Transverse colon (tissue), 4 donors: ENCODE results near the gene RCAN2. TPM values are rescaled to one million over a fixed set of nuclear protein-coding genes. Genes with fewer than 3 reads are reported as not detected.

Experiments
- DNase-seq: peaks from one replicate; pipeline ENCODE4 v3.0.0-alpha.2; 2019
- H3K27ac ChIP-seq, 4 donors: fragments of 200-600 bp; sonication (generic); 2 replicates each; pipeline ENCODE4 v1.5.1; 2016 to 2018; ENCODE audit warnings: inconsistent platforms in 4 of 4
- H3K27me3 ChIP-seq: fragments of 200-600 bp; sonication (generic); 2 replicates; pipeline ENCODE4 v1.5.1; 2017; ENCODE audit warnings: inconsistent platforms
- H3K36me3 ChIP-seq, 4 donors: fragments of 200-600 bp; sonication (generic); 2 replicates each; pipeline ENCODE4 v1.5.1; 2017 to 2019; ENCODE audit warnings: inconsistent platforms in 4 of 4
- H3K4me1 ChIP-seq, 4 donors: fragments of 200-600 bp; sonication (generic); 2 replicates each; pipeline ENCODE4 v1.5.1; 2017 to 2020; ENCODE audit warnings: inconsistent platforms in 4 of 4
- H3K4me3 ChIP-seq, 4 donors: fragments of 200-600 bp; sonication (generic); 1 replicate in 1 of 4; 2 replicates in 3 of 4; pipeline versions ENCODE4 v1.5.1 to v1.6.1; 2017 to 2019; ENCODE audit warnings: inconsistent platforms in 4 of 4
- H3K9me3 ChIP-seq, 2 donors: fragments of 200-600 bp; sonication (generic); 2 replicates each; pipeline ENCODE4 v1.5.1; 2017 to 2019; ENCODE audit warnings: inconsistent platforms in 2 of 2
- EP300 ChIP-seq: sonication (generic); formaldehyde crosslinking; IDR thresholded peaks from one replicate; pipeline ENCODE4 v1.6.1; 2017; ENCODE audit warnings: antibody characterized with exemption, low read depth
- POLR2A ChIP-seq: fragments of 450-650 bp; IDR thresholded peaks from one replicate; pipeline ENCODE4 v1.6.1; 2016; ENCODE audit warnings: antibody characterized with exemption, mild to moderate bottlenecking, moderate library complexity
- POLR2AphosphoS5 ChIP-seq, 3 donors: sonication (generic); formaldehyde crosslinking; IDR thresholded peaks; one replicate each; pipeline ENCODE4 v1.6.1; 2016; ENCODE audit warnings: antibody characterized with exemption in 3 of 3
- WGBS, 2 donors: methylation state at CpG; one replicate each; pipeline ENCODE4 v1.1.5; 2018; ENCODE audit warnings: low coverage in 1 of 2; 5-methylcytosine and 5-hydroxymethylcytosine counted together
- in situ Hi-C, 4 donors: fragments of 200-750 bp; cut with MboI; loops; one replicate each; pipeline versions ENCODE4 v1.15.0 to v1.15.1; 2017; ENCODE audit warnings: low sequenced_read_pairs in 3 of 4, low pct_ligation_motif_present in 1 of 4, low pct_unique_long_range_greater_than_20kb in 1 of 4
- intact Hi-C: fragments of 100-400 bp; cut with DNase I; formaldehyde crosslinking; loops from one replicate; pipeline ENCODE4 v1.15.1; 2023; ENCODE audit warnings: low total_unique reads
- total RNA-seq, 4 donors: library from RNA; depleted of rRNA; stranded (reverse); fragments of >200 nt; gene quantifications; one replicate each; pipeline ENCODE4 v1.1.0, GENCODE V29; 2016
- TF ChIP-seq, protein P1 (sequence below), 5 experiments: fragments of 200-600 bp in 3 of 5; fragments of 450-650 bp in 2 of 5; sonication (generic) in 3 of 5; IDR thresholded peaks; 1 replicate in 2 of 5; 2 replicates in 3 of 5; pipeline ENCODE4 v1.5.1; 2016 to 2017; ENCODE audit warnings: antibody characterized with exemption in 5 of 5, inconsistent platforms in 3 of 5, mild to moderate bottlenecking in 2 of 5, moderate library complexity in 1 of 5

RCAN2 gene
- total RNA-seq, 4 donors from 2014 or later: 1.9 to 9.5 (median 7.5) TPM

DNA sequence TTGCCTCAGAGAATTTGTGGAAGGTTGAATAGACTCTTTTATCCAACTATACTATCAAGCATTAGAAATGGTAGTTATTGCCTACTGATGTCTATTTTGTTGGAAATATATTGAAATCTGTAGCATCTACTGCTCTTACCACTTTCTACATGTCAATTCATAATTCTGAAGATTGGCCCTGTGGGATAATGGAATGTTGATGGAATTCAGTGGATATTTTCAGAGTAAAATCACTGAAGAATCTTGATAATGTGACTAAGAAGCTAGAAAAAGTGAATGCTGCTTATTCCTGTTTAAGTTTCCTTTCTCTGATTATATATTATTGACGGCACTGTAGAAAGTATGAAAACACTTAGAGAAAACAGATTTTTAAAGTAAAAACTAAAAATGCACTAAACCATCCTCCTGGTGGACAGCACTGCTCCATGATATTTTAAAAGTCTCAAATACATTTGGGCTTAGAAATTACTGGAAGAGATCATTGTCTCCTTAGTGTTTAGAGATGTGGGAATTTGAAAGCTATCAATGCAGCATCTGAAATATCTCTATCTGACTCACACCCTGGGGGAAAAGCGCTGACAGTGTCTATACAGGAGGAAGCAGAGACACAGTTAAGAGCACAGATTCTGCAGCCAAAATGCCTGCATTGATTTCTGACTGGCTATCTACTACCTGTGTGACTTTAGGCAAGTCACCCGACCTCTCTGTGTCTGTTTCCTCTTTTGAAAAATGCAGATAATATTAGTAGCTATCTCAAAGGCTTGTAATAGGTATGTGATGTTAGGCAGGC lies 37.9 kb upstream of the RCAN2 start:
- 59 to 81% methylated on average over 3 of the region's 3 CpGs for WGBS, 2 donors
- DNase-seq: no peak

DNA sequence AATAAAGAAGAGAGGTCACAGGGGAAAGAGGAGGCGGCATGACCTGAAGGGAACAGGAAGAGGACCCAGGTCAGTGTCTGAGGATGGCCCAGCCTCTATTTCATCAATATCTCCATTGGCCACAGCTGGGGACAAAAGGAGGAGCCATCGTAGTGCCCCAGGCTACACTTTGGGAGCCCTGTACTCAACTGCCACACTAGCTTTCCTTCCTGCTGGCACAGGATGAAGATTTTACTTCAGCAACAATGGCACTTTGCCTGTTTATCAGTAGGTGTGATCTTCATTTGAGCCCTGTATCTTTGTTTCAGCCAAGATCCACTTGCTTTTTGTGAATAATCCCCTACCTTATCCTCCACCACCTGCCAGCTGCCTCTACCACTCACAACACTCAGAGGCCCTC lies 35.4 kb upstream of the RCAN2 start:
- in situ Hi-C loops: no loop called here
- Histone ChIP-seq H3K4me3 (no peak overlapping the region), H3K9me3 (no peaks in the 10 kb centered on the region), H3K27ac (no peak overlapping the region), H3K4me1 (no peaks in the 10 kb centered on the region), H3K36me3 (no peaks in the 10 kb centered on the region), H3K27me3 (no peaks in the 10 kb centered on the region)
- no peak for DNase-seq
- TF ChIP-seq POLR2AphosphoS5 (IDR thresholded peaks at IDR 0.05) (no peak), EP300 (no peak), POLR2A (no peak)
- TF ChIP-seq, protein P1, sequence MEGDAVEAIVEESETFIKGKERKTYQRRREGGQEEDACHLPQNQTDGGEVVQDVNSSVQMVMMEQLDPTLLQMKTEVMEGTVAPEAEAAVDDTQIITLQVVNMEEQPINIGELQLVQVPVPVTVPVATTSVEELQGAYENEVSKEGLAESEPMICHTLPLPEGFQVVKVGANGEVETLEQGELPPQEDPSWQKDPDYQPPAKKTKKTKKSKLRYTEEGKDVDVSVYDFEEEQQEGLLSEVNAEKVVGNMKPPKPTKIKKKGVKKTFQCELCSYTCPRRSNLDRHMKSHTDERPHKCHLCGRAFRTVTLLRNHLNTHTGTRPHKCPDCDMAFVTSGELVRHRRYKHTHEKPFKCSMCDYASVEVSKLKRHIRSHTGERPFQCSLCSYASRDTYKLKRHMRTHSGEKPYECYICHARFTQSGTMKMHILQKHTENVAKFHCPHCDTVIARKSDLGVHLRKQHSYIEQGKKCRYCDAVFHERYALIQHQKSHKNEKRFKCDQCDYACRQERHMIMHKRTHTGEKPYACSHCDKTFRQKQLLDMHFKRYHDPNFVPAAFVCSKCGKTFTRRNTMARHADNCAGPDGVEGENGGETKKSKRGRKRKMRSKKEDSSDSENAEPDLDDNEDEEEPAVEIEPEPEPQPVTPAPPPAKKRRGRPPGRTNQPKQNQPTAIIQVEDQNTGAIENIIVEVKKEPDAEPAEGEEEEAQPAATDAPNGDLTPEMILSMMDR (IDR thresholded peaks at IDR 0.05): no peak
- WGBS, 2 donors: 93 to 94% methylated on average over 2 of the region's 2 CpGs
- intact Hi-C loops: no loop called here

More for the DNA sequence above, 37.9 kb upstream of the RCAN2 start:
- TF ChIP-seq, protein P1 (IDR thresholded peaks at IDR 0.05): no peak
- TF ChIP-seq POLR2A: no peak
- no peak for TF ChIP-seq EP300
- TF ChIP-seq POLR2AphosphoS5 (IDR thresholded peaks at IDR 0.05): no peak
- in situ Hi-C loops (no loop called here), intact Hi-C loops (no loop called here)
- no peaks in the 10 kb centered on the region for H3K4me1 ChIP-seq
- no peak overlapping the region for H3K27ac ChIP-seq
- no peak overlapping the region for H3K4me3 ChIP-seq
- H3K9me3 ChIP-seq: no peaks in the 10 kb centered on the region
- no peaks in the 10 kb centered on the region for H3K27me3 ChIP-seq
- no peaks in the 10 kb centered on the region for H3K36me3 ChIP-seq

DNA sequence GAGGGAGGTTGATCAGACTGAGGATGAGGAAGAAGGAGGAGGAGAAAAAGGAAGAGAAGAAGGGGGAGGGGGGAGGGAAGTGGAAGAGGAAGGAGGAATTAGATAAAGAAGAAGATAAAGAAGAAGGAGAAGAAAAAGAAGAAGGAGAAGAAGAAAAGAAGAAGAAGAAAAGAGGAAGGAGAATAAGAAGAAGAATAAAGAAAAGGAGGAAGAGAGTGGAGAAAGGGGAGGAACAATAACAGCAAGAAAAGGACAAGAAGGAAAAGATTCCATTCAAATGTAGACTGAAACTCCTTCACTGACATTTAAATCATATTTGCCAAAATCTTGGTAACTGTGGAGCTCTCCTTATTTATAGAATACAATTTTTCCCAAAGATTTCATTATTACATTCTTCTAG lies 34.3 kb upstream of the RCAN2 start:
- Histone ChIP-seq H3K4me1 (no peaks in the 10 kb centered on the region), H3K36me3 (no peaks in the 10 kb centered on the region), H3K9me3 (no peaks in the 10 kb centered on the region), H3K27ac (no peak overlapping the region), H3K27me3 (no peaks in the 10 kb centered on the region), H3K4me3 (no peak overlapping the region)
- intact Hi-C loops: no loop called here
- DNase-seq: no peak
- TF ChIP-seq POLR2A (no peak), POLR2AphosphoS5 (IDR thresholded peaks at IDR 0.05) (no peak), EP300 (no peak)
- TF ChIP-seq, protein P1 (IDR thresholded peaks at IDR 0.05): no peak
- in situ Hi-C loops: no loop called here

DNA sequence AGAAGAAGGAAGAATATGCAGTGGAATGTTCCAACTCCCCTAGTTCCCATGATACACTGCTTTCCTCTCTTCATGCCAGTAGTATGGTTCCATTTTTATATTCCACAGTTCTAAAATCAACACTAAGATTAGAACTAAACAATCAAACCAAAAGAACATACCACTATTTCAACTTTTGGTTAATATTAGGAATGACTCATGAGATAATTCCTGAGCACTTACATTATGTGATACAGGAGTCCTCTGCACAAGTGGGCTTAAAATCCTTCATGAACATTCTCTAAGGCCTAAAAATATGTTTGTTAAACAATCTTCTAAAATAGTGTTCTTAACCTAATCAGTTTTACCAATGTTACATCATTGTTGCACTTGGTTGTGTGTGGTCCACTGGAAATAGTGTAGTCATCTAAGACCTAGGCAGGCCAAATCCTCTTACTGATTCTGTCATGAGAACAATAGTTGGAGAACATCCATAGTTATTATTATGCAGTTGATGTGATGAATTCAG lies 30.3 kb upstream of the RCAN2 start:
- intact Hi-C loops (no loop called here), in situ Hi-C loops (no loop called here)

More for the DNA sequence above, 30.3 kb upstream of the RCAN2 start:
- Histone ChIP-seq H3K27ac (peak overlapping the region in 2 of 4 donors; percentile 5 to 56), H3K27me3 (no peaks in the 10 kb centered on the region), H3K4me1 (peaks cover 0 to 13% (median 5%) of the 10 kb centered on the region in 4 donors), H3K9me3 (no peaks in the 10 kb centered on the region), H3K36me3 (no peaks in the 10 kb centered on the region), H3K4me3 (no peak overlapping the region)
- DNase-seq: no peak
- TF ChIP-seq POLR2AphosphoS5 (IDR thresholded peaks at IDR 0.05) (peak in 1 of 3 donors; percentile 13), POLR2A (no peak)
- TF ChIP-seq, protein P1 (IDR thresholded peaks at IDR 0.05): no peak
